RWPE1 (cell line): Measurements from ENCODE around the gene SCN7A.

Experiments used
- CTCF ChIA-PET: fragments of 350-600 bp; sonication (Branson Sonifier 250); formaldehyde crosslinking; extraction: SDS; loops from one replicate; lab custom pipeline; 2021; lab: Yijun Ruan, JAX
- POLR2A ChIA-PET: fragments of 400-600 bp; formaldehyde crosslinking; extraction: SDS; loops from one replicate; lab custom pipeline; 2020; ENCODE audit warnings: antibody characterized with exemption; ENCODE audit not compliant: low non-redundant PET; lab: Yijun Ruan, JAX
- DNase-seq: peaks from one replicate; pipeline ENCODE4 v3.0.0; 2012; ENCODE audit warnings: low spot score
- H3K27ac ChIP-seq: fragments of 450-650 bp; 2 replicates; pipeline ENCODE4 v1.5.1; 2017
- TF ChIP-seq, protein P1 (sequence below): fragments of 450-650 bp; conservative IDR thresholded peaks from 2 replicates; pipeline ENCODE4 v1.5.1; 2017; ENCODE audit warnings: low read depth, mild to moderate bottlenecking

The SCN7A gene

DNA sequence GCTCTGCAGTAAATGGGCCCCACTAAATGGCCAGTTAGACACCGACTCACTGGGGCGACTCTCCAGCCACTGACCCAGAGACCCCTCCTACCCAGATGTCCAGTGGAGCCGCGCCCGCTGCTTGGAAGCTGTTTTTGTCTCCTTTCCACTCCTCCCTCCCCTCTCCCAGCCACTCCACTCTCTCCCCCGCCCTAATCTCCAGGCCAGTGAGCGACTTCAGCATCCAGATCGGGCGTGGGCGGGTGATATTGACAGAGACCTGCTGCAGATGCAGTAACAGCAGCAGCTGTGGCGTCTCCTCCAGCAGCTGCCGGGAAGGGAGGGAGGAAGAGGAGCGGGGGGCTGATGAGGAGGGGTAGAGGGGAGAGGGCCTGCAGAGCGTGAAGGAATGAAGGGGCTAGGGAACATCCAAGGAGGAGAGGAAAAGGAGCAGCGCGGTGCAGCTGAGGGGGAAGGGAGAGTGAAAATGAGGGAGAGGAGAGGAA is at the start of gene SCN7A:
TSS of gene SCN7A (minus strand) at position 110 of the 485 bp plus-strand sequence. CDS start 16,553 bp downstream, outside the sequence.
- DNase-seq: no peak
- H3K27ac ChIP-seq: no peak within 1 kb of the TSS
- ChIA-PET POLR2A (no interaction called here), CTCF (no interaction called here)
- TF ChIP-seq, protein P1, sequence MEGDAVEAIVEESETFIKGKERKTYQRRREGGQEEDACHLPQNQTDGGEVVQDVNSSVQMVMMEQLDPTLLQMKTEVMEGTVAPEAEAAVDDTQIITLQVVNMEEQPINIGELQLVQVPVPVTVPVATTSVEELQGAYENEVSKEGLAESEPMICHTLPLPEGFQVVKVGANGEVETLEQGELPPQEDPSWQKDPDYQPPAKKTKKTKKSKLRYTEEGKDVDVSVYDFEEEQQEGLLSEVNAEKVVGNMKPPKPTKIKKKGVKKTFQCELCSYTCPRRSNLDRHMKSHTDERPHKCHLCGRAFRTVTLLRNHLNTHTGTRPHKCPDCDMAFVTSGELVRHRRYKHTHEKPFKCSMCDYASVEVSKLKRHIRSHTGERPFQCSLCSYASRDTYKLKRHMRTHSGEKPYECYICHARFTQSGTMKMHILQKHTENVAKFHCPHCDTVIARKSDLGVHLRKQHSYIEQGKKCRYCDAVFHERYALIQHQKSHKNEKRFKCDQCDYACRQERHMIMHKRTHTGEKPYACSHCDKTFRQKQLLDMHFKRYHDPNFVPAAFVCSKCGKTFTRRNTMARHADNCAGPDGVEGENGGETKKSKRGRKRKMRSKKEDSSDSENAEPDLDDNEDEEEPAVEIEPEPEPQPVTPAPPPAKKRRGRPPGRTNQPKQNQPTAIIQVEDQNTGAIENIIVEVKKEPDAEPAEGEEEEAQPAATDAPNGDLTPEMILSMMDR: no peak

DNA sequence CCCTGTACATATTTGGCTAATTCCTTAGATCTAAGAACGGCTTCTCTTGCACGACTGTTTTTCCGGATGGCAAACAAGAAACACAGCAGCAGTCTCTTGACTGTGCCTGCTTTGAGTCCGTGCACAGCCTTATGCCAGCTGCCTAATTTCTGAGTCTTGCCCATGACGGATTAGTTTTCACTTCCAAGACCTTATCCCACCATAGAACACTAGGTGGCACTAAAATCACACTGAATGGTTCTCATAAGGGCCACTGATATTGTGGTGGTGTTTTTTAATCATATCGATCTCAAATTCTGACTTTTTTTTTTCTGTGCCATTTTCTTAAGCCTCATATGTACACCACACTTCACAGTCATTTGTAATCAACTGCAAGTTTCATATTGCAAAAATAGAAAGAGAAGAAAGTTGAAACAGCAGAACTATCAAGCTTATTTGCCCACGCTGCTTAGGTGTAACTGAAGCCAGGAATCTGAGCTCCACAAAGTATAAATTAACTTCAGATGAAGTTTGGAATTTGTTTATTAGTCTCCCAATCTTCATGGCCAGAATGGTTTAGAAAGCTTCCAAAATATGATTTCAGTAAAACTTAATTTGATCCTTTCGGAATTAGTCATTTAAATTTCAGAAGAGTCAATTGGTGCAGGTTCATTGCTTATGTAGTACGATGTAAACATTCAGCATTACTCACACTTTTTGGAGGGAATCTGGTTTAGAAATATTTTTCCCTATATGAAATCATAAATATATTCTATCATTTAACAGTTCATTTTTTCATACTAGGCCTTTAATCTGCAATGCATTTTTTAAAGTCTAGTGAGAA is 45.5 kb upstream of the SCN7A start:
- TF ChIP-seq, protein P1: peak; percentile 81
- CTCF ChIA-PET: interaction anchor here (0.5 to 1.2 kb wide), 19 partner anchors 9 to 1741 kb away, joined by 3 to 10 read pairs (median 4); no protein-coding TSS in a partner anchor
- POLR2A ChIA-PET: no interaction called here
- DNase-seq: peak; percentile 55
- H3K27ac ChIP-seq: no peak overlapping the region

DNA sequence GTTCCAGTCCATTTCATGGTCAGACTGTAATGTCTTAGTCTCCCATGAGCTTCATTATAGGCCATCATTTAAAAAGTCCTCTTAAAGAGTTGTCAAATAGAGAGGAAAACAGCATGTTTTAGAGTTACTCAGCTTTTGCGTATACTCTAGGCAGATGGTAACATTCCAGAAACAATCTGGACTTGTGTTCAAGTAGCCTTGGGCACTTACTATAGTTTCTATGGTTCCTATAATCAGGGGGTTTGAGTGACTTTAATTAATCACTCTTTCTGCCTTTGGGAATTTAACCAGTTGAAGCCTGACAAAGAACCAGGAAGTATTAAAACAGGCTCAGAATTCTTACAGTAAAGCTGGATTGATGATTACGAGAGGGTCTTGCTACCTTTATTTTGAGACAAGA is 42.1 kb upstream of the SCN7A start:
- CTCF ChIA-PET: no interaction called here
- H3K27ac ChIP-seq: no peak overlapping the region
- TF ChIP-seq, protein P1: no peak
- POLR2A ChIA-PET: no interaction called here
- no peak for DNase-seq

- ChIA-PET CTCF (no interaction called here), POLR2A (no interaction called here)
- DNase-seq: no peak
- TF ChIP-seq, protein P1: no peak
- no peak overlapping the region for H3K27ac ChIP-seq
Measured at GRCh38 chr2:166521155-166521554, 27.1 kb upstream of the SCN7A start.

DNA sequence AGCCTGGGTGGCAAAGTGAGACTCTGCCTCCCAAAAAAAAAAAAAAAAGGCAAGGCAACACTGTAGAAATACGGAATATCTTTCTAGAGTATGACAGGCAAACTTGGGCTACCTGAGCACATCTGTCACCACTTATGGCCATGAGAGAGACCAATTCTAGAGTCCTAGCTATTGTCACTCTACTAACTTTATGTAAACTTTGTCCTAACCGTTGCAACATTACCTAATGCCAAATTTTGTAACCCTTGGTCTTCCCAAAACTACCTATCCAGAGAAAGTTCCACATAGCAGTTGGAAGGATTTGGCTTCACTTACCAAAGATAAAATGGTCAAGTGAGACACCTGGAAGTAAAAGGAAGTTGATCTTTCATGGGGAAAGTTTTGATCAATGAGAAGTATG is 26.6 kb upstream of the SCN7A start:
- CTCF ChIA-PET: no interaction called here
- no peak for DNase-seq
- TF ChIP-seq, protein P1: no peak
- H3K27ac ChIP-seq: no peak overlapping the region
- POLR2A ChIA-PET: no interaction called here

DNA sequence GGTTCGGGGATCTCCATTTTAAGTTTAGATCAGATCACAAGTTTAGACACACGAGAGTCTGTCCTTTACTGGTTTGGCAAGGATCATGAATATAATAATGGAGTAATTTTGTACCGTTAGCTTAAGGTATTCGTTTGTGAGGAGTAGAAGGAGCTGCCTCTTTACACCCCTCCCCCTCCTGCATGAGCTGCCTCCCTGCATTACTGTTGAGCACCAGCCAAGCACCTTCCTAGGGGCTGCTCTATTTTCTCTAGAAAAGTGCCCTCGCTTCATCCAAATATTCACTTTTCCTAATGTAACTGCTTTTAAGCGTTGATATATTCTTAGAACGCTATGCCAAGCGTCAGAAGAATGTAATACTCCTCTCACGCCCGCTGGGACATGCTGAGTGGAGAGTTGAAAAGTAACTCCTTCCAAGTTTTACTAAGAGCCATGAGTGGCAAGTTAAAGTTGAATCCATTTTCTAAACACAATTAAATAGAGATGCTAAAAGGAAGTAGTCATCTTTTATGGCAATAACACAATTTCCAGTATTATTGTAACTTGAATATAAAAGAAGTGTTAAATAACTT is 25.4 kb upstream of the SCN7A start:
- ChIA-PET POLR2A (no interaction called here), CTCF (interaction anchor here (1.0 kb wide), 1 partner anchor 159 kb away, joined by 4 read pairs; no protein-coding TSS in a partner anchor)
- H3K27ac ChIP-seq: no peak overlapping the region
- DNase-seq: no peak
- TF ChIP-seq, protein P1: no peak
